Activated B cell treated with CpG ODN at 0.5 μM for 24 hours (primary cell): ENCODE results near the gene RETREG1. TPM values are rescaled to one million over a fixed set of nuclear protein-coding genes. Genes with fewer than 3 reads are reported as not detected.

Experiments used
- ATAC-seq: fragments of 200-7000 bp; cut with Tn5 transposase; one replicate; pipeline ENCODE4 v1.10.0; 2021; ENCODE audit warnings: low read depth, mild to moderate bottlenecking, moderate library complexity
- CTCF ChIA-PET: fragments of 350-600 bp; sonication (Branson Sonifier 250); formaldehyde crosslinking; loops from one replicate; lab custom pipeline; 2021; ENCODE audit warnings: antibody characterized with exemption; lab: Charles Lee
- POLR2A ChIA-PET: fragments of 350-600 bp; sonication (Branson Sonifier 250); formaldehyde crosslinking; loops from one replicate; lab custom pipeline; 2021; ENCODE audit warnings: antibody characterized with exemption; lab: Charles Lee
- DNase-seq: peaks from one replicate; pipeline ENCODE4 v3.0.0; 2022
- H3K27ac Mint-ChIP-seq: one replicate; pipeline ENCODE4 v1.8.0; 2020; ENCODE audit warnings: mixed read lengths
- H3K27me3 Mint-ChIP-seq: one replicate; pipeline ENCODE4 v1.8.0; 2021; ENCODE audit warnings: mixed read lengths
- H3K36me3 Mint-ChIP-seq: one replicate; pipeline ENCODE4 v1.8.0; 2021; ENCODE audit warnings: low read depth, mixed read lengths
- H3K4me1 Mint-ChIP-seq: one replicate; pipeline ENCODE4 v1.8.0; 2021; ENCODE audit warnings: mixed read lengths
- H3K4me3 Mint-ChIP-seq: one replicate; pipeline ENCODE4 v1.8.0; 2020; ENCODE audit warnings: mild to moderate bottlenecking, mixed read lengths
- H3K9me3 Mint-ChIP-seq: one replicate; pipeline ENCODE4 v1.8.0; 2020; ENCODE audit warnings: mixed read lengths
- CTCF ChIP-seq: fragments of 200-600 bp; IDR thresholded peaks from one replicate; pipeline ENCODE4 v1.8.0; 2022; ENCODE audit warnings: antibody characterized with exemption, mild to moderate bottlenecking
- intact Hi-C: fragments of 100-400 bp; cut with micrococcal nuclease; formaldehyde crosslinking; loops from one replicate; pipeline ENCODE4 v1.15.1; 2024
- total RNA-seq: library from RNA; stranded (reverse); gene quantifications from 2 replicates; pipeline ENCODE4 v1.2.3, GENCODE V29; 2022

The RETREG1 gene
- total RNA-seq, 1 donor from 2014 or later = 3.5 TPM

GRCh38 chr5:16628376-16628775 is 11.6 kb upstream of the RETREG1 start:
- no peak overlapping the region for H3K27ac Mint-ChIP-seq
- ChIA-PET POLR2A (no interaction called here), CTCF (no interaction called here)
- ATAC-seq (no peak), DNase-seq (no peak)
- H3K4me1 Mint-ChIP-seq = peaks cover 15% of the 10 kb centered on the region
- intact Hi-C loops = no loop called here
- no peaks in the 10 kb centered on the region for H3K36me3 Mint-ChIP-seq
- peaks cover 4% of the 10 kb centered on the region for H3K27me3 Mint-ChIP-seq
- no peak overlapping the region for H3K4me3 Mint-ChIP-seq
- TF ChIP-seq CTCF = no peak
- no peaks in the 10 kb centered on the region for H3K9me3 Mint-ChIP-seq

- ChIA-PET CTCF (no interaction called here), POLR2A (no interaction called here)
- no peak overlapping the region for H3K4me3 Mint-ChIP-seq
- DNase-seq (no peak), ATAC-seq (no peak)
- no peaks in the 10 kb centered on the region for H3K36me3 Mint-ChIP-seq
- no peak for TF ChIP-seq CTCF
- no peak overlapping the region for H3K27ac Mint-ChIP-seq
- peaks cover 15% of the 10 kb centered on the region for H3K4me1 Mint-ChIP-seq
- H3K9me3 Mint-ChIP-seq = no peaks in the 10 kb centered on the region
- peaks cover 4% of the 10 kb centered on the region for H3K27me3 Mint-ChIP-seq
- intact Hi-C loops = no loop called here
These were observed 10.0 kb upstream of the RETREG1 start for GRCh38 chr5:16626696-16627264.

GRCh38 chr5:16625096-16625495 is 8.3 kb upstream of the RETREG1 start:
- peak; percentile 37 for ATAC-seq
- Mint-ChIP-seq H3K27ac (no peak overlapping the region), H3K4me3 (no peak overlapping the region), H3K9me3 (no peaks in the 10 kb centered on the region), H3K27me3 (peaks cover 4% of the 10 kb centered on the region), H3K4me1 (peaks cover 15% of the 10 kb centered on the region), H3K36me3 (no peaks in the 10 kb centered on the region)
- no peak for TF ChIP-seq CTCF
- no peak for DNase-seq
- ChIA-PET CTCF (interaction anchor here (1.5 kb wide), 1 partner anchor 9 kb away, joined by 3 read pairs; the partner anchor contains the start of gene RETREG1), POLR2A (no interaction called here)
- intact Hi-C loops = no loop called here

GRCh38 chr5:16619136-16619535 is 2.3 kb upstream of the RETREG1 start:
- POLR2A ChIA-PET = no interaction called here
- Mint-ChIP-seq H3K4me1 (peaks cover 12% of the 10 kb centered on the region), H3K27me3 (peaks cover 7% of the 10 kb centered on the region), H3K36me3 (peaks cover 2% of the 10 kb centered on the region), H3K27ac (no peak overlapping the region), H3K4me3 (no peak overlapping the region), H3K9me3 (no peaks in the 10 kb centered on the region)
- ATAC-seq = no peak
- CTCF ChIA-PET = no interaction called here
- intact Hi-C loops = loop anchor here (1.0 kb wide), 1 partner anchor 154 kb away; the partner anchor contains the start of gene ZNF622
- no peak for TF ChIP-seq CTCF
- no peak for DNase-seq

- intact Hi-C loops = no loop called here
- POLR2A ChIA-PET = no interaction called here
- Mint-ChIP-seq H3K9me3 (no peaks in the 10 kb centered on the region), H3K4me1 (peaks cover 12% of the 10 kb centered on the region), H3K27ac (no peak overlapping the region), H3K36me3 (peaks cover 2% of the 10 kb centered on the region), H3K4me3 (no peak overlapping the region), H3K27me3 (peaks cover 10% of the 10 kb centered on the region)
- ATAC-seq (no peak), DNase-seq (no peak)
- CTCF ChIA-PET = no interaction called here
- no peak for TF ChIP-seq CTCF
These were observed 1.5 kb upstream of the RETREG1 start for GRCh38 chr5:16618138-16618897.
